Measurements from ENCODE around the gene ATP9B. TPM values are rescaled to one million over a fixed set of nuclear protein-coding genes. Genes with fewer than 3 reads are reported as not detected.

ATP9B gene
- total RNA-seq, 1 donor from 2014 or later: 15.8 TPM

DNA sequence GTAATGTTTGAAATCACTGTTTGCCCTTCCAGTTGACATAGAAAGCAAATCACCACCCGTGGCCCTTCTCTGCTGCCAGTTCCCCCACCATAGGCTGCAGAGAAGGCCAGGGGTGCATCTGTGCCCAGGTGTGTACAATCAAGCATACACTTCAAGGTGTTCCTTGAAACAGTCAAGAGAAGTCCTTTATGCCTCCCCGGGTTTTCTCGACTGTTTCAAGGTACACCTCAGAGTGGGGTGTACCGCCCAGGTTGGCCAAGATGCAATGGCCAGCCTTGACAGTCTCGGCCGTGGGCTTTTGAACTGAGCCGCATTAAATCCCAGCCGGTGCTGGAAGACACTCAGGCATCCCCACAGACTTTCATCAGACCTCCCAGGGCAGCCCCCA is 21.0 kb upstream of the ATP9B start:
- DNase-seq (ENCODE audit: low spot score): no peak
- H3K4me1 Mint-ChIP-seq (ENCODE audit: low read depth): no peaks in the 10 kb centered on the region
- no peaks in the 10 kb centered on the region for H3K9me3 Mint-ChIP-seq (ENCODE audit: low read depth)
- H3K36me3 Mint-ChIP-seq (ENCODE audit: low read depth): no peaks in the 10 kb centered on the region
- H3K4me3 Mint-ChIP-seq (ENCODE audit: unreplicated experiment): no peak overlapping the region
- H3K27me3 Mint-ChIP-seq (ENCODE audit: low read depth): peaks cover 9% of the 10 kb centered on the region
- TF ChIP-seq, protein P1, sequence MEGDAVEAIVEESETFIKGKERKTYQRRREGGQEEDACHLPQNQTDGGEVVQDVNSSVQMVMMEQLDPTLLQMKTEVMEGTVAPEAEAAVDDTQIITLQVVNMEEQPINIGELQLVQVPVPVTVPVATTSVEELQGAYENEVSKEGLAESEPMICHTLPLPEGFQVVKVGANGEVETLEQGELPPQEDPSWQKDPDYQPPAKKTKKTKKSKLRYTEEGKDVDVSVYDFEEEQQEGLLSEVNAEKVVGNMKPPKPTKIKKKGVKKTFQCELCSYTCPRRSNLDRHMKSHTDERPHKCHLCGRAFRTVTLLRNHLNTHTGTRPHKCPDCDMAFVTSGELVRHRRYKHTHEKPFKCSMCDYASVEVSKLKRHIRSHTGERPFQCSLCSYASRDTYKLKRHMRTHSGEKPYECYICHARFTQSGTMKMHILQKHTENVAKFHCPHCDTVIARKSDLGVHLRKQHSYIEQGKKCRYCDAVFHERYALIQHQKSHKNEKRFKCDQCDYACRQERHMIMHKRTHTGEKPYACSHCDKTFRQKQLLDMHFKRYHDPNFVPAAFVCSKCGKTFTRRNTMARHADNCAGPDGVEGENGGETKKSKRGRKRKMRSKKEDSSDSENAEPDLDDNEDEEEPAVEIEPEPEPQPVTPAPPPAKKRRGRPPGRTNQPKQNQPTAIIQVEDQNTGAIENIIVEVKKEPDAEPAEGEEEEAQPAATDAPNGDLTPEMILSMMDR (IDR thresholded peaks at IDR 0.05): no peak
- no peak overlapping the region for H3K27ac Mint-ChIP-seq (ENCODE audit: unreplicated experiment)

DNA sequence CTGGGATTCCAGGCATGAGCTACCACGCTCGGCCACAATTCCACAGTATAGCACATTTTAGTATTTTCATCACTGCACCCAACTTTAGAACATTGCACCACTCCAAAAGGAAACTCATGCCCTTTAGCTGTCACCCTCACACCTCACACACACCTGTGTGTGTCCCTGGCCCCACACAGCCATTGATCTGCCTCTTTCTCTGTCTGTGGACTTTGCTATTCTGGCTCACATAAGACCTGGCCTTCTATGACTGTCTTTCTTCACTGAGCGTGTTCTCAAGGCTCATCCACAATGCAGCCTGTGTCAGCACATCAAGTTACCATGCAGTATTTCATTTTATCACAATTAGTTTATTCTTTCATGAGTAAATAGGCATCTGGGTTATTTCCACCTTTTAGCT is 19.7 kb upstream of the ATP9B start:
- H3K9me3 Mint-ChIP-seq (ENCODE audit: low read depth): no peaks in the 10 kb centered on the region

DNA sequence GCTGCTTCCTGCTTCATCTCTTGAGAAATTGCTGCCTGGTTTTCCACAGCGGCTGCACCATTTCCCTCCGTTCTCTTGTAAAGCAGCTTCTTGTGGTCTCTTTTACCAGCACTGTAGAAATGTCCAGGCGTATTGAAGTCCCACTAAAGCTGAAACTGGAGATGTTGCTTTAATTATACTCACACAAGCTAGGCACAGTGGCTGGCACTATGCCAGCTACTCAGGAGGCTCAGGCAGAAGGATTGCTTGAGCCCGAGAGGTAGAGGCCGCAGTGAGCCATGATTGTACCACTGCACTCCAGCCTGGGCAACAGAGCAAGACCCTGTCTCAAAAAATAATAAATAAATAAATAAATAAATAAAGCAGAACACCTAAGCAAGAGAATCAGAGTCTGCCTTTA is 19.2 kb upstream of the ATP9B start:
- Mint-ChIP-seq H3K4me3 (ENCODE audit: unreplicated experiment) (no peak overlapping the region), H3K4me1 (ENCODE audit: low read depth) (no peaks in the 10 kb centered on the region), H3K27me3 (ENCODE audit: low read depth) (peaks cover 9% of the 10 kb centered on the region), H3K36me3 (ENCODE audit: low read depth) (no peaks in the 10 kb centered on the region), H3K27ac (ENCODE audit: unreplicated experiment) (no peak overlapping the region), H3K9me3 (ENCODE audit: low read depth) (no peaks in the 10 kb centered on the region)
- no peak for DNase-seq (ENCODE audit: low spot score)
- TF ChIP-seq, protein P1 (IDR thresholded peaks at IDR 0.05): no peak

More for the DNA sequence above, 19.7 kb upstream of the ATP9B start:
- Mint-ChIP-seq H3K36me3 (ENCODE audit: low read depth) (no peaks in the 10 kb centered on the region), H3K4me3 (ENCODE audit: unreplicated experiment) (no peak overlapping the region), H3K27ac (ENCODE audit: unreplicated experiment) (no peak overlapping the region), H3K4me1 (ENCODE audit: low read depth) (no peaks in the 10 kb centered on the region), H3K27me3 (ENCODE audit: low read depth) (peaks cover 11% of the 10 kb centered on the region)
- TF ChIP-seq, protein P1 (IDR thresholded peaks at IDR 0.05): no peak
- DNase-seq (ENCODE audit: low spot score): no peak

DNA sequence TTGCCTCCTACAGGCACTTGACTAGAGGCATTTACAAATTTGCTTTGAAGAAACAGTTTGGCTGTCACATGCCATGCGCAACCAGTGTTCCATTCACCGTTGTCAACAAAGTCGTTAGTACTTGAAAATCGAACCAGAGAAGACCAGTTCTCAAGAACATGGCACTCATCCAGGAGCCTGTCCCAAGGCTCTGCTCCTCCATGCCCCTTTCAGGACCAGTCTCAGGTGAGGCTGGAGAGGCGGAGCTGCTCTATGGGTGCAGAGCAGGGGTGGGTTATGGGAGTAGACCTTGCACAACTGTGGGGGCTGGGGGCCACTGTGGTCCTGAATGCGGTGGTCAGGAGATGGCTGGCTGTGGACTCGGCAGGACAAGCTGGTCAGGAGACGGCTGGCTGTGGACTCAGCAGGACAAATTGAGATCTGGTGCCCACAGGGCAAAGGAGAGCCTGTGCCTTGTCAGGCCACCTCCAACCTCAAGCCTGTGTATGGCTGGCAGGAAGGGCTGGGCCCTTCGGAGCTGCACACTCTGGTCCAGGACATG is 12.3 kb upstream of the ATP9B start:
- no peaks in the 10 kb centered on the region for H3K9me3 Mint-ChIP-seq (ENCODE audit: low read depth)
- no peak overlapping the region for H3K27ac Mint-ChIP-seq (ENCODE audit: unreplicated experiment)
- TF ChIP-seq, protein P1 (IDR thresholded peaks at IDR 0.05): no peak
- no peak for DNase-seq (ENCODE audit: low spot score)
- H3K4me3 Mint-ChIP-seq (ENCODE audit: unreplicated experiment): no peak overlapping the region
- H3K36me3 Mint-ChIP-seq (ENCODE audit: low read depth): no peaks in the 10 kb centered on the region
- peaks cover 14% of the 10 kb centered on the region for H3K27me3 Mint-ChIP-seq (ENCODE audit: low read depth)
- H3K4me1 Mint-ChIP-seq (ENCODE audit: low read depth): no peaks in the 10 kb centered on the region

DNA sequence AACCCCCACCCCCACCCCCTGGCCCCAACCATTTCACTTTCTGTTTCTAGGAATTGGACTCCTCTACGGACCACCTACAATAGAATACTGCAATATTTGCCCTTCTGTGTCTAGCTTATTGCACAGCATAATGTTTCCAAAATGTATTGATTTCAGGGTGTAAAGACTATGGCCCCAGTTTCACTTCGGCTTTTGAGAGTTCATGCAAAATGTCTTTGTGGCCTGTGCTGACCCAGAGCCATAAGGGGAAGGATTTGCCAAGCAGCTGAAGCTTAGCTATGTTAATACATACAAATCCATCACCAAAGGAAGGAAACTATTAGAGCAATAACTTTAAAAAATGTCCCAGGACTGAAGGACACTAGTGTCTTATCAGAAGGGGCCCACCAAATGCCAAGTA is 11.2 kb upstream of the ATP9B start:
- Mint-ChIP-seq H3K36me3 (ENCODE audit: low read depth) (no peaks in the 10 kb centered on the region), H3K27ac (ENCODE audit: unreplicated experiment) (no peak overlapping the region)
- no peak for DNase-seq (ENCODE audit: low spot score)

More for the DNA sequence above, 11.2 kb upstream of the ATP9B start:
- TF ChIP-seq, protein P1 (IDR thresholded peaks at IDR 0.05): no peak
- Mint-ChIP-seq H3K27me3 (ENCODE audit: low read depth) (peaks cover 10% of the 10 kb centered on the region), H3K9me3 (ENCODE audit: low read depth) (no peaks in the 10 kb centered on the region), H3K4me1 (ENCODE audit: low read depth) (no peaks in the 10 kb centered on the region), H3K4me3 (ENCODE audit: unreplicated experiment) (no peak overlapping the region)

All from chondrocyte (in vitro differentiated cells).